Kidney (tissue), 14 donors: ENCODE results near the gene TMEM217. TPM values are rescaled to one million over a fixed set of nuclear protein-coding genes. Genes with fewer than 3 reads are reported as not detected.

Source experiments
- DNase-seq, 5 donors: peaks; one replicate each; pipeline ENCODE4 v3.0.0-alpha.2; 2013 to 2020
- FAIRE-seq: peaks from 2 replicates; lab custom pipeline; 2012; peaks lifted over from hg19 to GRCh38; lab: Jason Lieb, UNC
- H3K27ac ChIP-seq, 2 donors: one replicate each; pipeline ENCODE4 v1.7.0; 2013; ENCODE audit warnings: low read depth in 2 of 2, low read length in 2 of 2, inconsistent platforms in 1 of 2
- H3K27me3 ChIP-seq: one replicate; pipeline ENCODE4 v1.7.1; 2013; ENCODE audit warnings: low read length, inconsistent platforms; ENCODE audit not compliant: control insufficient read depth, insufficient read depth
- H3K36me3 ChIP-seq, 3 donors: one replicate each; pipeline versions ENCODE4 v1.7.0 to v1.7.1; 2013; ENCODE audit warnings: low read length in 3 of 3, control low read depth in 1 of 3, inconsistent platforms in 1 of 3; ENCODE audit not compliant: insufficient read depth in 3 of 3, control insufficient read depth in 2 of 3
- H3K4me1 ChIP-seq, 3 donors: one replicate each; pipeline versions ENCODE4 v1.7.0 to v1.7.1; 2013; ENCODE audit warnings: low read length in 3 of 3, inconsistent platforms in 1 of 3, low read depth in 1 of 3; ENCODE audit not compliant: control insufficient read depth in 2 of 3, insufficient read depth in 2 of 3
- H3K4me3 ChIP-seq, 3 donors: one replicate each; pipeline versions ENCODE4 v1.7.0 to v1.8.1; 2013; ENCODE audit warnings: low read length in 3 of 3, control low read depth in 1 of 3, inconsistent platforms in 1 of 3
- H3K9ac ChIP-seq, 3 donors: one replicate each; pipeline versions ENCODE4 v1.7.0 to v1.7.1; 2013; ENCODE audit warnings: low read length in 3 of 3, control low read depth in 1 of 3, inconsistent platforms in 1 of 3
- H3K9me3 ChIP-seq, 3 donors: one replicate each; pipeline versions ENCODE4 v1.7.0 to v1.7.1; 2013; ENCODE audit warnings: low read length in 3 of 3, control low read depth in 1 of 3, inconsistent platforms in 1 of 3; ENCODE audit not compliant: control insufficient read depth in 2 of 3, insufficient read depth in 1 of 3
- CTCF ChIP-seq: IDR thresholded peaks from 3 replicates; pipeline ENCODE4 v1.5.1; 2012; ENCODE audit warnings: mild to moderate bottlenecking, moderate library complexity, borderline replicate concordance; ENCODE audit not compliant: insufficient read depth; ENCODE audit errors: extremely low read depth
- intact Hi-C: fragments of 100-400 bp; cut with DNase I; formaldehyde crosslinking; loops from one replicate; pipeline ENCODE4 v1.11.1; 2022
- polyA plus RNA-seq: library from polyadenylated mRNA; stranded (reverse); fragments of 350-450 nt; fragmentation: Illumina TruSeq; extraction: RNeasy Lipid Tissue Mini Kit (QIAGEN cat#74804); gene quantifications from one replicate; pipeline ENCODE4 v1.2.3, GENCODE V29; 2014; ENCODE audit warnings: low read depth, low replicate concordance; ENCODE audit not compliant: insufficient read depth
- total RNA-seq: library from RNA; stranded (reverse); fragmentation: NEBNext Ultra II Directional; extraction: Animal tissue kit (Norgen Biotek cat#: 25700); gene quantifications from one replicate; pipeline ENCODE4 v1.2.1, GENCODE V29; 2021
- donor health status: control.
- donor health status: control.
- donor health status: control.
- donor health status: control.
- donor health status: control.
- donor health status: DM: yes; HTN: yes; CAD: no.
- donor health status: Normal renal cell carcinoma (clear cell type).

Gene TMEM217
- total and polyA plus RNA-seq, 2 donors from 2014 or later = 0.67 to 0.72 TPM

GRCh38 chr6:37207903-37208456, 50.0 kb downstream of the TMEM217 start:
- no peak overlapping the region for H3K27ac ChIP-seq
- no peak overlapping the region for H3K4me3 ChIP-seq
- FAIRE-seq = no peak
- no peaks in the 10 kb centered on the region for H3K4me1 ChIP-seq
- H3K9me3 ChIP-seq = no peaks in the 10 kb centered on the region
- H3K27me3 ChIP-seq = no peaks in the 10 kb centered on the region
- no peaks in the 10 kb centered on the region for H3K36me3 ChIP-seq
- peak; percentile 53 to 89 (median 72) for DNase-seq
- TF ChIP-seq CTCF = peak; percentile 81
- intact Hi-C loops = no loop called here
- H3K9ac ChIP-seq = no peak overlapping the region

- no peaks in the 10 kb centered on the region for H3K27me3 ChIP-seq
- H3K9ac ChIP-seq = no peak overlapping the region
- no peaks in the 10 kb centered on the region for H3K9me3 ChIP-seq
- TF ChIP-seq CTCF = no peak
- H3K4me3 ChIP-seq = no peak overlapping the region
- H3K27ac ChIP-seq = no peak overlapping the region
- H3K36me3 ChIP-seq = no peaks in the 10 kb centered on the region
- intact Hi-C loops = no loop called here
- FAIRE-seq (no peak), DNase-seq (no peak)
- no peaks in the 10 kb centered on the region for H3K4me1 ChIP-seq
These were observed 51.3 kb downstream of the TMEM217 start for GRCh38 chr6:37206622-37207021.

- no peak for TF ChIP-seq CTCF
- H3K4me3 ChIP-seq = no peak overlapping the region
- intact Hi-C loops = no loop called here
- no peak for DNase-seq
- H3K36me3 ChIP-seq = no peaks in the 10 kb centered on the region
- H3K9ac ChIP-seq = no peak overlapping the region
- no peaks in the 10 kb centered on the region for H3K4me1 ChIP-seq
- FAIRE-seq = no peak
- no peaks in the 10 kb centered on the region for H3K9me3 ChIP-seq
- H3K27ac ChIP-seq = no peak overlapping the region
- no peaks in the 10 kb centered on the region for H3K27me3 ChIP-seq
These were observed 52.0 kb downstream of the TMEM217 start for GRCh38 chr6:37205997-37206340.
